SK-N-SH (cell line): ENCODE data around the gene ADAMTS2. TPM values are rescaled to one million over a fixed set of nuclear protein-coding genes. Genes with fewer than 3 reads are reported as not detected.
A peak's percentile ranks its signal among the peaks of the same experiment; 100 is the strongest.

ENCODE experiments used
- CTCF ChIA-PET: fragments of 300-600, 350-600 bp; formaldehyde crosslinking; extraction: SDS; loops from one replicate; lab custom pipeline; 2021; lab: Yijun Ruan, JAX
- POLR2A ChIA-PET: fragments of 350-600 bp; sonication (Branson Sonifier 250); formaldehyde crosslinking; extraction: SDS; loops from one replicate; lab custom pipeline; 2020; ENCODE audit warnings: antibody characterized with exemption, inconsistent platforms; lab: Yijun Ruan, JAX
- DNase-seq: peaks from one replicate; pipeline ENCODE4 v3.0.0; 2012
- H2AFZ ChIP-seq: fragments of 200-600 bp; sonication (generic); 2 replicates; pipeline ENCODE4 v1.8.1; 2016; ENCODE audit warnings: antibody characterized with exemption, mild to moderate bottlenecking, low read depth
- H3F3A ChIP-seq: fragments of 200-600 bp; sonication (generic); replicated peaks from 2 replicates; pipeline ENCODE3; 2016; ENCODE audit warnings: antibody characterized with exemption, mild to moderate bottlenecking; ENCODE audit not compliant: insufficient read depth
- H3K27ac ChIP-seq, 2 experiments: fragments of 200-500 bp in 1 of 2; fragments of 200-600 bp in 1 of 2; sonication (Bioruptor generic) in 1 of 2; sonication (generic), shearing (Covaris generic) in 1 of 2; 2 replicates each; pipeline versions ENCODE4 v1.5.1 to v1.6.1; 2014 to 2016; ENCODE audit warnings: low read depth in 2 of 2, inconsistent platforms in 1 of 2, low read length in 1 of 2, mild to moderate bottlenecking in 1 of 2, mixed read lengths in 1 of 2
- H3K27me3 ChIP-seq: fragments of 200-600 bp; sonication (generic), shearing (Covaris generic); 2 replicates; pipeline ENCODE4 v1.6.1; 2016; ENCODE audit warnings: mixed run types; ENCODE audit not compliant: insufficient read depth
- H3K36me3 ChIP-seq, 2 experiments: fragments of 200-500 bp in 1 of 2; fragments of 200-600 bp in 1 of 2; sonication (Bioruptor generic) in 1 of 2; sonication (generic) in 1 of 2; replicated peaks in 1 of 2; 2 replicates each; pipeline versions ENCODE3 to v1.5.1; 2014 to 2016; ENCODE audit warnings: low read length in 1 of 2, mild to moderate bottlenecking in 1 of 2; ENCODE audit not compliant: insufficient read depth in 2 of 2, control insufficient read depth in 1 of 2
- H3K4me1 ChIP-seq, 2 experiments: fragments of 200-500 bp in 1 of 2; fragments of 200-600 bp in 1 of 2; sonication (Bioruptor generic) in 1 of 2; sonication (generic), shearing (Covaris generic) in 1 of 2; 2 replicates each; pipeline versions ENCODE4 v1.5.1 to v1.6.1; 2014 to 2016; ENCODE audit warnings: low read depth in 1 of 2, low read length in 1 of 2, mixed run types in 1 of 2; ENCODE audit not compliant: insufficient read depth in 2 of 2, control insufficient read depth in 1 of 2
- H3K4me2 ChIP-seq: fragments of 200-600 bp; sonication (generic), shearing (Covaris generic); 2 replicates; pipeline ENCODE4 v1.6.1; 2017; ENCODE audit warnings: mixed run types
- H3K4me3 ChIP-seq, 2 experiments: fragments of 200-500 bp in 1 of 2; fragments of 200-600 bp in 1 of 2; sonication (Bioruptor generic) in 1 of 2; sonication (generic), shearing (Covaris generic) in 1 of 2; 2 replicates each; pipeline versions ENCODE4 v1.5.1 to v1.8.1; 2014 to 2016; ENCODE audit warnings: low read depth in 2 of 2, inconsistent platforms in 1 of 2, low read length in 1 of 2, mild to moderate bottlenecking in 1 of 2, mixed read lengths in 1 of 2, moderate library complexity in 1 of 2
- H3K79me2 ChIP-seq: fragments of 200-600 bp; sonication (generic); 2 replicates; pipeline ENCODE4 v1.8.1; 2017; ENCODE audit warnings: mild to moderate bottlenecking; ENCODE audit not compliant: insufficient read depth
- H3K9ac ChIP-seq: fragments of 200-600 bp; sonication (generic); 2 replicates; pipeline ENCODE4 v1.6.1; 2017; ENCODE audit warnings: mixed run types
- H3K9me2 ChIP-seq: fragments of 200-600 bp; sonication (generic); 2 replicates; pipeline ENCODE4 v1.6.1; 2017; ENCODE audit warnings: mixed run types
- H3K9me3 ChIP-seq: fragments of 200-600 bp; sonication (generic); 2 replicates; pipeline ENCODE4 v1.6.1; 2017; ENCODE audit warnings: mixed run types, mild to moderate bottlenecking, moderate library complexity
- H4K20me1 ChIP-seq: fragments of 200-600 bp; sonication (generic); 2 replicates; pipeline ENCODE4 v1.6.1; 2017; ENCODE audit warnings: mild to moderate bottlenecking, mixed run types; ENCODE audit not compliant: insufficient read depth
- ELF1 ChIP-seq: IDR thresholded peaks from 2 replicates; pipeline ENCODE4 v1.4.0; 2012
- EP300 ChIP-seq, 2 experiments: IDR thresholded peaks; 2 replicates each; pipeline versions ENCODE4 v1.4.0 to v1.6.1; 2012; ENCODE audit warnings: borderline replicate concordance in 1 of 2, low read depth in 1 of 2, low read length in 1 of 2
- EZH2phosphoT487 ChIP-seq: fragments of 200-600 bp; sonication (generic); IDR thresholded peaks from 2 replicates; pipeline ENCODE4 v1.6.1; 2017; ENCODE audit warnings: low read depth, mixed run types, mild to moderate bottlenecking, antibody characterized with exemption, moderate library complexity, borderline replicate concordance
- FOSL2 ChIP-seq: IDR thresholded peaks from 2 replicates; pipeline ENCODE4 v1.4.0; 2012; ENCODE audit warnings: low read depth, mild to moderate bottlenecking, moderate library complexity, borderline replicate concordance
- FOXJ3 ChIP-seq: sonication (generic); formaldehyde crosslinking; IDR thresholded peaks from 2 replicates; pipeline ENCODE4 v1.5.1; 2020; ENCODE audit warnings: mild to moderate bottlenecking, missing genetic modification reagents
- FOXM1 ChIP-seq: IDR thresholded peaks from 2 replicates; pipeline ENCODE4 v1.4.0; 2012; ENCODE audit warnings: low read depth, mild to moderate bottlenecking
- GATA2 ChIP-seq: sonication (generic); formaldehyde crosslinking; IDR thresholded peaks from 2 replicates; pipeline ENCODE4 v1.5.0; 2020; ENCODE audit warnings: mild to moderate bottlenecking, missing genetic modification reagents
- NFIC ChIP-seq: IDR thresholded peaks from 2 replicates; pipeline ENCODE4 v1.4.0; 2012; ENCODE audit warnings: borderline replicate concordance
- NRF1 ChIP-seq: IDR thresholded peaks from 2 replicates; pipeline ENCODE4 v1.6.1; 2012; ENCODE audit warnings: low read depth, mild to moderate bottlenecking, low read length
- POLR2AphosphoS5 ChIP-seq: IDR thresholded peaks from 2 replicates; pipeline ENCODE4 v1.6.1; 2012; ENCODE audit warnings: low read depth, low read length
- RAD21 ChIP-seq: IDR thresholded peaks from 2 replicates; pipeline ENCODE4 v1.6.1; 2012; ENCODE audit warnings: mild to moderate bottlenecking, low read length
- RCOR1 ChIP-seq: fragments of 150-350 bp; IDR thresholded peaks from 2 replicates; pipeline ENCODE4 v1.6.1; 2017; ENCODE audit warnings: antibody characterized with exemption, low read length
- SMC3 ChIP-seq: IDR thresholded peaks from 2 replicates; pipeline ENCODE4 v1.6.1; 2012; ENCODE audit warnings: low read depth, low read length, improper control_type of control experiment
- TAF1 ChIP-seq: IDR thresholded peaks from 2 replicates; pipeline ENCODE4 v1.6.1; 2012; ENCODE audit warnings: low read depth, mild to moderate bottlenecking, low read length, moderate library complexity, borderline replicate concordance
- TCF12 ChIP-seq: IDR thresholded peaks from 2 replicates; pipeline ENCODE4 v1.4.0; 2012
- TEAD4 ChIP-seq: IDR thresholded peaks from 2 replicates; pipeline ENCODE4 v1.4.0; 2012; ENCODE audit warnings: mild to moderate bottlenecking, borderline replicate concordance; ENCODE audit not compliant: insufficient read depth
- YY1 ChIP-seq: IDR thresholded peaks from 2 replicates; pipeline ENCODE4 v1.4.0; 2012; ENCODE audit warnings: low read depth, mild to moderate bottlenecking
- WGBS: methylation state at CpG from one replicate; pipeline ENCODE4 v1.1.6; 2017; ENCODE audit warnings: low lambda C conversion rate; 5-methylcytosine and 5-hydroxymethylcytosine counted together
- polyA plus RNA-seq, 3 experiments: library from polyadenylated mRNA; depleted of rRNA; stranded (reverse); fragments of >200 nt; gene quantifications; 2 replicates each; pipeline ENCODE4 v1.2.3, GENCODE V29; 2012
- TF ChIP-seq, protein P1 (sequence below): fragments of 150-350 bp; IDR thresholded peaks from 2 replicates; pipeline ENCODE4 v1.6.1; 2016; ENCODE audit warnings: mild to moderate bottlenecking, low read depth, low read length
- TF ChIP-seq, protein P2 (sequence below): IDR thresholded peaks from 2 replicates; pipeline ENCODE4 v1.4.0; 2012; ENCODE audit warnings: low read depth
- TF ChIP-seq, protein P3 (sequence below): IDR thresholded peaks from 2 replicates; pipeline ENCODE4 v1.4.0; 2012; ENCODE audit warnings: low read depth, borderline replicate concordance

ADAMTS2 gene
- polyA plus RNA-seq, 1 of the 3 experiments (the other 2 are of a cell fraction): 0.12 TPM

DNA sequence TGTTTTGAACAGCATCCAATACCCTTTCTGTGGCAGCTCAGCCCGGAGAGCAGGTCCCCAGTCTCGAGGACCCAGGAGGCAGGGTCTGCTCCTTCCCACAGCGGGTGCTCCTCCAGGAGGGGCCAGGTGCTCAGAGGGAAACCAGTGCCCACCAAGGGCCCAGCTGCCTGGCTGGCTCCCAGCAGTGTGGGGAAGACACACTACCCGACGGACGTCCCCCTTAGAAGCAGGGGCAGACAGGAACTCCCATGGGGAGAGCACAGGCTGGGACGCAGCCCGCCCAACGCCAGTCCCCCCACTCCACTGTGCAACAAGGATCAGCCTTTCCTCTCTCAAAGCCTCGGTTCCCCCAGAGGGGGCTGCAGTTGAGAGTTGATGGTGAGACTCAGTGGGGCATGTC is 57.6 kb downstream of the ADAMTS2 start:
- H3K4me2 ChIP-seq: no peak overlapping the region
- H4K20me1 ChIP-seq: no peaks in the 10 kb centered on the region
- H3K4me3 ChIP-seq: peak overlapping the region in 1 of 2 experiments; percentile 1; a peak in 1 of 4 replicates
- H3K4me1 ChIP-seq: peaks cover 0 to 84% of the 10 kb centered on the region in 2 experiments; a peak in 2 of 4 replicates
- H3K9me3 ChIP-seq: peaks cover 2% of the 10 kb centered on the region; the same call in 1 of the 2 replicates
- no peak overlapping the region for H2AFZ ChIP-seq
- no peaks in the 10 kb centered on the region for H3K9me2 ChIP-seq
- ChIA-PET POLR2A (interaction anchor here (0.8 to 1.8 kb wide), 2 partner anchors 23 to 44 kb away, joined by 3 to 6 read pairs; no protein-coding TSS in a partner anchor), CTCF (interaction anchor here (0.9 to 1.4 kb wide), 5 partner anchors 21 to 206 kb away, joined by 3 to 5 read pairs (median 3); no protein-coding TSS in a partner anchor)
- no CpG with 5 or more reads among the region's 10 CpGs for WGBS
- H3K79me2 ChIP-seq: no peaks in the 10 kb centered on the region
- no peak for DNase-seq
- no peaks in the 10 kb centered on the region for H3F3A ChIP-seq
- H3K36me3 ChIP-seq: no peaks in the 10 kb centered on the region
- no peak overlapping the region for H3K9ac ChIP-seq
- TF ChIP-seq FOXJ3 (CRISPR knock-in tag) (no peak), EP300 (IDR thresholded peaks at IDR 0.05; ENCODE audit: borderline replicate concordance in 1 of 2, low read depth in 1 of 2, low read length in 1 of 2) (no peak), SMC3 (no peak), EZH2phosphoT487 (no peak), TAF1 (no peak), NFIC (no peak), RAD21 (no peak)
- TF ChIP-seq, protein P1, sequence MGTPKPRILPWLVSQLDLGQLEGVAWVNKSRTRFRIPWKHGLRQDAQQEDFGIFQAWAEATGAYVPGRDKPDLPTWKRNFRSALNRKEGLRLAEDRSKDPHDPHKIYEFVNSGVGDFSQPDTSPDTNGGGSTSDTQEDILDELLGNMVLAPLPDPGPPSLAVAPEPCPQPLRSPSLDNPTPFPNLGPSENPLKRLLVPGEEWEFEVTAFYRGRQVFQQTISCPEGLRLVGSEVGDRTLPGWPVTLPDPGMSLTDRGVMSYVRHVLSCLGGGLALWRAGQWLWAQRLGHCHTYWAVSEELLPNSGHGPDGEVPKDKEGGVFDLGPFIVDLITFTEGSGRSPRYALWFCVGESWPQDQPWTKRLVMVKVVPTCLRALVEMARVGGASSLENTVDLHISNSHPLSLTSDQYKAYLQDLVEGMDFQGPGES: no peak
- no peaks in the 10 kb centered on the region for H3K27me3 ChIP-seq
- H3K27ac ChIP-seq: peak overlapping the region in 1 of 2 experiments; percentile 97; a peak in 2 of 4 replicates

DNA sequence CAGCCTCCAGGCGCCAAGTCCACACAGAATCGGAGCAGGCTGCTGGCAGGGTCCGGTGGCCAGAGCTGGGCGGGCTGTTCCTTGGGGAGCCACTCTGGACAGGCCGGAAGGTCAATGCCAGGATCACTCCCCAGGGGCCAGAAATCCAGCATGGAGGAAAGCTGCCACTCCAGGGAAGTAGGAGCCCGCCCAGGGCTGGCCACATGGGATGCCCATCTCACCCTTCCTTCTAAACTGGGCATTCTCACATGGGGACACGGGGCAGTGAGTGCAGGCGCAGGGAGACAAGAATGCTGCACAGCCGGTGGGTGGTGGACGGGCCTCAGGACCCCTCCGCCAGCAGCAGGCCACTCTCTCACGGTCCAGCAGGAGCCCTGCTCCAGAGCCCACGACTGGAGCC is 58.2 kb downstream of the ADAMTS2 start:
- 57% methylated on average over 4 of the region's 13 CpGs for WGBS
- Histone ChIP-seq H3K9me3 (peaks cover 2% of the 10 kb centered on the region; the same call in 1 of the 2 replicates), H3K36me3 (no peaks in the 10 kb centered on the region), H3K27ac (peak overlapping the region in 1 of 2 experiments; percentile 97; a peak in 2 of 4 replicates), H3K4me2 (no peak overlapping the region), H3K9me2 (no peaks in the 10 kb centered on the region), H3K4me3 (no peak overlapping the region), H3F3A (no peaks in the 10 kb centered on the region), H4K20me1 (no peaks in the 10 kb centered on the region), H3K79me2 (no peaks in the 10 kb centered on the region), H3K9ac (no peak overlapping the region), H2AFZ (no peak overlapping the region), H3K27me3 (no peaks in the 10 kb centered on the region), H3K4me1 (peaks cover 0 to 79% of the 10 kb centered on the region in 2 experiments; a peak in 2 of 4 replicates)
- no peak for DNase-seq
- ChIA-PET CTCF (interaction anchor here (0.9 to 1.4 kb wide), 5 partner anchors 21 to 206 kb away, joined by 3 to 5 read pairs (median 3); no protein-coding TSS in a partner anchor), POLR2A (interaction anchor here (1.8 kb wide), 1 partner anchor 24 kb away, joined by 6 read pairs; no protein-coding TSS in a partner anchor)
- TF ChIP-seq TEAD4 (no peak), TCF12 (no peak), TAF1 (no peak), FOXM1 (no peak), RAD21 (no peak), GATA2 (CRISPR knock-in tag) (no peak), ELF1 (no peak), NRF1 (no peak), POLR2AphosphoS5 (no peak), SMC3 (no peak), RCOR1 (no peak), FOSL2 (no peak), YY1 (no peak)
- TF ChIP-seq, protein P2, sequence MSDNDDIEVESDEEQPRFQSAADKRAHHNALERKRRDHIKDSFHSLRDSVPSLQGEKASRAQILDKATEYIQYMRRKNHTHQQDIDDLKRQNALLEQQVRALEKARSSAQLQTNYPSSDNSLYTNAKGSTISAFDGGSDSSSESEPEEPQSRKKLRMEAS: no peak
- TF ChIP-seq, protein P1: no peak
- TF ChIP-seq, protein P3, sequence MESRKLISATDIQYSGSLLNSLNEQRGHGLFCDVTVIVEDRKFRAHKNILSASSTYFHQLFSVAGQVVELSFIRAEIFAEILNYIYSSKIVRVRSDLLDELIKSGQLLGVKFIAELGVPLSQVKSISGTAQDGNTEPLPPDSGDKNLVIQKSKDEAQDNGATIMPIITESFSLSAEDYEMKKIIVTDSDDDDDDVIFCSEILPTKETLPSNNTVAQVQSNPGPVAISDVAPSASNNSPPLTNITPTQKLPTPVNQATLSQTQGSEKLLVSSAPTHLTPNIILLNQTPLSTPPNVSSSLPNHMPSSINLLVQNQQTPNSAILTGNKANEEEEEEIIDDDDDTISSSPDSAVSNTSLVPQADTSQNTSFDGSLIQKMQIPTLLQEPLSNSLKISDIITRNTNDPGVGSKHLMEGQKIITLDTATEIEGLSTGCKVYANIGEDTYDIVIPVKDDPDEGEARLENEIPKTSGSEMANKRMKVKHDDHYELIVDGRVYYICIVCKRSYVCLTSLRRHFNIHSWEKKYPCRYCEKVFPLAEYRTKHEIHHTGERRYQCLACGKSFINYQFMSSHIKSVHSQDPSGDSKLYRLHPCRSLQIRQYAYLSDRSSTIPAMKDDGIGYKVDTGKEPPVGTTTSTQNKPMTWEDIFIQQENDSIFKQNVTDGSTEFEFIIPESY: no peak
